GM12875 (cell line): ENCODE data around the gene TOP2A.
"Not testable (repeated sequence)": the region's sequence is repeated elsewhere in the genome, so short reads cannot be mapped to it uniquely, and the experiment has no call there.

ENCODE experiments used
- H3K4me3 ChIP-seq: one replicate; pipeline ENCODE4 v1.5.1; 2011; ENCODE audit warnings: low read depth, low read length, control low read depth
- CTCF ChIP-seq: IDR thresholded peaks from 2 replicates; pipeline ENCODE4 v1.5.1; 2011; ENCODE audit warnings: low read depth, mild to moderate bottlenecking, control low read depth, inconsistent platforms, low read length, moderate library complexity, borderline replicate concordance; ENCODE audit not compliant: insufficient read depth

The TOP2A gene

GRCh38 chr17:40412880-40413279 is 4.8 kb downstream of the TOP2A start:
- TF ChIP-seq CTCF, result no peak
- H3K4me3 ChIP-seq, result no peak overlapping the region

GRCh38 chr17:40411821-40412220 is 5.9 kb downstream of the TOP2A start:
- no peak overlapping the region for H3K4me3 ChIP-seq
- no peak for TF ChIP-seq CTCF

- no peak for TF ChIP-seq CTCF
- H3K4me3 ChIP-seq, result no peak overlapping the region
Observed at GRCh38 chr17:40410082-40410481, 7.6 kb downstream of the TOP2A start.

GRCh38 chr17:40409540-40409939 is 8.2 kb downstream of the TOP2A start:
- H3K4me3 ChIP-seq, result not testable (repeated sequence)

GRCh38 chr17:40407460-40407859 is 10.2 kb downstream of the TOP2A start:
- H3K4me3 ChIP-seq, result no peak overlapping the region
- no peak for TF ChIP-seq CTCF

- no peak overlapping the region for H3K4me3 ChIP-seq
- no peak for TF ChIP-seq CTCF
Observed at GRCh38 chr17:40404003-40404402, 13.7 kb downstream of the TOP2A start.

GRCh38 chr17:40402668-40403067 is 15.0 kb downstream of the TOP2A start:
- no peak overlapping the region for H3K4me3 ChIP-seq
- TF ChIP-seq CTCF, result no peak

- TF ChIP-seq CTCF, result no peak
Observed at GRCh38 chr17:40399185-40399584, 18.5 kb downstream of the TOP2A start.

GRCh38 chr17:40386555-40386954 is 31.1 kb downstream of the TOP2A start:
- H3K4me3 ChIP-seq, result not testable (repeated sequence)

More at GRCh38 chr17:40399185-40399584, 18.5 kb downstream of the TOP2A start:
- no peak overlapping the region for H3K4me3 ChIP-seq
